NB4 (cell line): Measurements from ENCODE around the gene ULK3.

Source experiments
- CTCF ChIP-seq: IDR thresholded peaks from one replicate; pipeline ENCODE4 v1.5.1; 2012; ENCODE audit warnings: low read depth, low read length
- MAX ChIP-seq: IDR thresholded peaks from 2 replicates; pipeline ENCODE4 v1.6.1; 2011; ENCODE audit warnings: low read depth, low read length
- POLR2A ChIP-seq: IDR thresholded peaks from 2 replicates; pipeline ENCODE4 v1.6.1; 2011; ENCODE audit warnings: mild to moderate bottlenecking; ENCODE audit not compliant: insufficient read length; ENCODE audit errors: extremely low read depth

- TF ChIP-seq CTCF = no peak
- no peak for TF ChIP-seq POLR2A
- TF ChIP-seq MAX = no peak
These were observed 481 bp upstream of the ULK3 start for GRCh38 chr15:74843445-74843828.
